D341Med (cell line): ENCODE data around the gene AADACL3.
"Not testable (repeated sequence)": the region's sequence is repeated elsewhere in the genome, so short reads cannot be mapped to it uniquely, and the experiment has no call there.

ENCODE experiments used
- DNase-seq: peaks from one replicate; pipeline ENCODE4 v3.0.0; 2012; ENCODE audit warnings: low spot score

Gene AADACL3

GRCh38 chr1:12714710-12715475, 1.0 kb upstream of the AADACL3 start:
- DNase-seq, result no peak

DNA sequence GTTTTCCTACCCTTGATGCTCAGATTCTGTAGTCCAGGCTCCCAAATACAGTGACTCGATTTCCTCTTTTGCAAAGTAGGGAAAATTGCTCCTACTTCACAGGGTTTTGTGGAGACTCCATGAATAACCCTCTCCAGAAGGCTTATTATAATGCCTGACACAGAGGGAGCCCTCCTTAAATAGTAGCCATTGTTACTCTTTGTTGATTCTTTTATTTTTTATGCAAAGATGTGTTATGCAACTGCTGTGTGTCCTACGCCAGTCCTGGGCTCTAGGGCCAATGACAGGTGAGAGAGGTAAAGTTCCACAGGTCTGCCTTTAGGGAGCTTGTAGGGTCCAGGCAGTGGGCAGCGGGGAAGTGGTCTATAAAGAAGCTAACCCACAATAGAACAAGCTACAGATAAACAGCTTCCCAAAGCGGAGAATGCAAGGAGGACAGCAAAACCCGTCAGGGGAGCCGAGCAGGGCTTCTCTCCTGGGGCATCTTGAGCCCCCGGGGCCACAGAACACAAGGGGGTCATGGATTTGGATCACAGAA, 1.5 kb downstream of the AADACL3 start:
- no peak for DNase-seq

DNA sequence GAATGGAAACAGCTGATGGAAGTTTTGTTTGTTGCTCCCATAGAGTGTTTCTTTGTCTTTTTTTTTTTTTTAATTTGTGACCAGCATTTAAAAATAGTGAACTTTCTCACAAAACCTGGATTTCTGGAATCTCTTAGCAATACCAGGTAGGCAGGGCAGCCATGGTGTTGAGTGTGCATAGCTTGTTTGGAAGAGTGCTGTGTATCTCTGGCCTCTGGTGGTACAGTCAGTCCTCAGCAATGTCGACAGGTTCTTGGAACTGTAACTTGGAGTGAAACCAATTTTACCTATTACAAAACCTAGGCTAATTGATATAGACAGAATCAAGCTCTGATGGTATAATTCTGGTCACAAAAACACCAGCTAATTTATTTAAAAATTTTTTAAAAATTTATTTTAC, 6.7 kb downstream of the AADACL3 start:
- no peak for DNase-seq

GRCh38 chr1:12728391-12728790, 12.5 kb downstream of the AADACL3 start:
- DNase-seq, result no peak

- DNase-seq, result no peak
Measured at GRCh38 chr1:12730156-12730555, 14.2 kb downstream of the AADACL3 start.

DNA sequence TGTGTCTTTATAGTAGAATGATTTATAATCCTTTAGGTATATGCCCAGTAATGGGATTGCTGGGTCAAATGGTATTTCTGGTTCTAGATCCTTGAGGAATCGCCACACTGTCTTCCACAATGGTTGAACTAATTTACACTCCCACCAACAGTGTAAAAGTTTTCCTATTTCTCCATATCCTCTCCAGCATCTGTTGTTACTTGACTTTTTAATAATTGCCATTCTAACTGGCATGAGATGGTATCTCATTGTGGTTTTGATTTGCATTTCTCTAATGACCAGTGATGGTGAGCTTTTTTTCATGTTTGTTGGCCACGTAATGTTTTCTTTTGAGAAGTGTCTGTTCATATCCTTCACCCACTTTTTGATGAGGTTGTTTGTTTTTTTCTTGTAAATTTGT, 15.2 kb downstream of the AADACL3 start:
- not testable (repeated sequence) for DNase-seq

- no peak for DNase-seq
Measured at GRCh38 chr1:12734651-12735050, 18.7 kb downstream of the AADACL3 start.

DNA sequence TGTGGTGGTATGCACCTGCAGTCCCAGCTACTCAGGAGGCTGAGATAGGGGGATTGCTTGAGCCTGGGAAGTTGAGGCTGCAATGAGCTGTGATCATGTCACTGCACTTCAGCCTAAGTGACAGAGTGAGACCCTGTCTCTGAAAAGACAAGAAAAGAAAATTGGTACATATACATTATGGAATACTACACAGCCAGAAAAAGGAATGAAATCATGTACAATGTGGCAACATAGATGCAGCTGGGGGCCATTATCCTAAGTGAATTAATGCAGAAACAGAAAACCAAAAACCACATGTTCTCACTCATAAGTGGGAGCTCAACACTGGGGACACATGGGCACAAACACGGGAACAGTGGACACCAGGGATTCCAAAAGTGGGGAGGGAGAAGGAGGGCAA, 23.0 kb downstream of the AADACL3 start:
- no peak for DNase-seq

DNA sequence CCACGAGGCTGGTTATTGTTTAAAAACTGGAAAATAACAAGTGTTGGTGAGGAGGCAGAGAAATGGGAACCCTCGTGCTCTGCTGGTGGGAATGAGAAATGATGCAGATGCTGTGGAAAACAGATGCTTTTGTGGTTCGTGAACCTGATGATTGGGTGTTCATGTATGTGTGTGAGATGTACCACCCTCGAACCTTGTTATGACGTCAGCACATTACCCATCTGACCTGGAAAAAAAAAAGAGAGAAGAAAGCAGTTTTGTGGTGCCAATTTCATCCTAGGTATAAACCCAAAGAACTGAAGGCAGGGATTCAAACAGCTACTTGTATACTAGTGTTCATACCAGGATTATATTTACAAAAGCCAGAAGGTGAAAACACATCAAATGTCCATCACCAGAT, 23.7 kb downstream of the AADACL3 start:
- DNase-seq, result no peak

DNA sequence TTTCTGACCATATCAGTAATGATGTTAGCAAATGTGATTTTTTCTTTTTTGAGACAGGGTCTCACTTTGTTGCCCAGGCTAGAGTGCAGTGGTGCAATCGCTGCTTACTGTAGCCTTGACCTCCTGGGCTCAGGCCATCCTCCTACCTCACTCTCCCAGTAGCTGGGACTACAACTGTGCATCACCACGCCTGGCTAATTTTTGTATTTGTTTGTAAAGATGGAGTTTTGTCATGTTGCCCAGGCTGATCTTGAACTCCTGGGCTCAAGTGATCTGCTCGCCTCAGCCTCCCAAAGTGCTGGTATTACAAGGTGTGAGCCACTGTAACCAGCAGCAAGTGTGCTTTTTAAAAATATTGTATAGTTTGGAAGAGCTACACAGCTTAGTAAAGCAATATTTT, 26.0 kb downstream of the AADACL3 start:
- no peak for DNase-seq

- no peak for DNase-seq
Measured at GRCh38 chr1:12745126-12745991, 29.4 kb downstream of the AADACL3 start.

GRCh38 chr1:12745992-12746323, 30.0 kb downstream of the AADACL3 start, which contains the start of gene CFAP107:
CFAP107 (plus strand) TSS chr1:12746200; CDS start chr1:12746431, 231 bp downstream.
- no peak for DNase-seq

DNA sequence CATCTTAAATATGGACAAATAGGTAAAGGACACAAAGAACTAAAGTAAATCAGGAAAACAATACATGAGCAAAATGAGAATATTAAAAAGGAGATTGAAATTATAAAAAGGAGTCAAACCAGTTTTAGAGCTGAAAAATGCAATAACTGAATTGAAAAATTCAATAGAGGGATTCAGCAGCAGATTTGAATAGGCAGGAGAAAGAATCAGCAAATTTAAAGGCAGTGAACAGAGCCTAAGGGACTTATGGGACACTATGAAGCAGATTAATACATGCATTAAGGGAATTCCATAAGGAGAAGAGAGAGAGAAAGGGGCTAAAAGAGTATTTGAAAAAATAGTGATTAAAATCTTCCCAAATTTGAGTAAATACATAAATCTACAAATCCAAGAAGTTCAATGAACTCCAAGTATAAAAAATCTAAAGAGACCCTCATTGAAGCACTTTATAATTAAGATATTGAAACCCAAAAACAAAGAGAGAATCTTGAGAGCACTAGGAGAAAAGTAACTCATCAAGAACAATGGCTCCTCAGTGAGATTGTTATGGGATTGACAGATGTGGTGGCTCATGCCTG, 33.0 kb downstream of the AADACL3 start:
- DNase-seq, result no peak

GRCh38 chr1:12754738-12755137, 38.8 kb downstream of the AADACL3 start:
- DNase-seq, result no peak

DNA sequence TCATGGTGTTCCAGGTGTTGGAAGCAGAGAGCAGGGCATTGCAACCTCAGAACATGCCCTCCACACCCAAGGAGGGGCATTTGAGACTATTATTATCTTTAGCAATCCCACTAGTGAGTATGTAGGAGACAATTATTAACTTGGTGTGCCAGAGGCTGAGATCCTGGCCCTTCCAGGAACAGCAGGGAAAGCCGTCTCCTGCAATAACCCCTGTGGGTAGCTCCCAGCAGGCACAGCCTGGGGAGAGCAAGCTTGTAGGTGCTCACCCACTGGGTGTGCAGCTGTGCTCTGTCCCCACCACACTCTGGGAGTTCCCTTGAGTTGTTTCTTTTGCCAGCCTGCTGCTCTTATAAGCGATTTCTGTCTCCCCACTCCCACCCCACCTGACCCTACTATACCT, 40.4 kb downstream of the AADACL3 start:
- DNase-seq, result no peak

- DNase-seq, result no peak
Measured at GRCh38 chr1:12756768-12757413, 41.0 kb downstream of the AADACL3 start.

- no peak for DNase-seq
Measured at GRCh38 chr1:12757836-12758235, 41.9 kb downstream of the AADACL3 start.

DNA sequence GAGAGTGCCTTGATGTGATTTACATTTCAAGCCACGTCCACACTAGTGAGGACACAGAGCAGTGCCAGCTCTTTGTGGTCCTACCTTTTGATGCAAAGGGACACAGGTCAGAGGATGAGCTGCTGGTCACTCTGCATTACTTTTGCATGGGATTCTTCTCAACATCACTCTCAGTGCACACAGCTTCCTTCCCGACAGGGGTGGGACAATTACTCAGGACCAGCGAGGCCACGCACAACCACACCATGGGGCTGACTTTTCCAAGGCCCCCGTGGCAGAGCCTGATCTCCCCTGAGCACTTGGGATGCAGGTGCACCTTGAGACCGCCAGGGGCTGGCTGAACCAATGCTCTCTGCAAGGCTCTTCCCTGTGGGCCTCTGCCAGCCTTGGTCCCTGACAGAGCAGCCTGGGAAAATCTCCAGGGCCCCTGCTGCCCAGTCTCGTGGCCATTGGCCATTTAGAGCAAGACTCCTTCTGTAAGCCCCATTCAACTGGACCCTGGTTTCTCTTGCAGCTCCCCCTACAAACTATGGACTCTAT, 44.4 kb downstream of the AADACL3 start:
- DNase-seq, result no peak

DNA sequence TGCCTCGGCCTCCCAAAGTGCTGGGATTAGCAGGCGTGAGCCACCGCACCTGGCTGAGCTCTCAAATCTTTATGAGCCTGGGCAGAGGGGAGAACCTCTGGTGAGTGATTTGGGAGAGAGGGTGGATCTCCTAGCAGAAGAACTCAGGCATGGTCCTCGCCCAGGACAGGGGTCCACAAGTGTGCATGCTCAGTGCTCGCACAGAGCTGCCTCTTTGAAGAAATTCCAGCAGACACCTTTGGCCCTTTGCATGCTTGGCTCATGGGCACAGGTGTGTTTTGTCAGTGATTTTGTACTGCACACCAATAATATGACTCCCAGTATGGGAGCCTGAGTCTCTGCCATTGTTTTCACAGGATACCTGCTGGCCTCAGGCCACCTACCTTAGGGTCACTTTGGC, 45.9 kb downstream of the AADACL3 start:
- DNase-seq, result no peak

DNA sequence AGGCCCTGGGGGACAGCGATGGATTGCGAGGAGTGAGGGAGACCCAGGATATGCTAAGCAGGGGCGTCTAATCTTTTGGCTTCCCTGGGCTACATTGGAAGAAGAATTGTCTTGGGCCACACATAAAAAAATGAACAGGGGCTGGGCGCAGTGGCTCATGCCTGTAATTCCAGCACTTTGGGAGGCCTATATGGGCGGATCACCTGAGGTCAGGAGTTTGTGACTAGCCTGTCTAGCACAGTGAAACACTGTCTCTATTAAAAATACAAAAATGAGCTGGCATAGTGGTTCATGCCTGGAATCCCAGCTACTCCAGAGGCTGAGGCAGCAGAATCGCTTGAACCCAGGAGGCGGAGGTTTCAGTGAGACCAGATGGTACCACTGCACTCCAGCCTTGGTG, 46.9 kb downstream of the AADACL3 start:
- no peak for DNase-seq

DNA sequence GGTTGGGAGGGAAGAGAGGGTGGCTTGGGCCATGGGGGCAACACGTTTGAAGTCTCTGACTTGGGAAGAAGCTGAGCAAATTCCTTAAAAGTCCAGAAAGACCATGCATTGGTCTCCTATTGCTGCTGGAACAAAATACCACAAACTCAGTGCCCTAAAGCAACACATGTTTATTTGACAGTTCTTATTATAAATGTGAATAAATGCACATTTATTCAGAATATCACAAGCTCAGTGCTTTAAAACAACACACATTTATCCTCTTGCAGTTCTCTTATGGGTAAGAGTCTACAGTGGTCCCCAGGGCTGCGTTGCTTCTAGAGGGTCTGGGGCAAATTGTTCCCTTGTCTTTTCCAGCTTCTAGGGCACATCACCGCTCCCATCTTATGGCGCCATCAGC, 47.6 kb downstream of the AADACL3 start:
- DNase-seq, result no peak

DNA sequence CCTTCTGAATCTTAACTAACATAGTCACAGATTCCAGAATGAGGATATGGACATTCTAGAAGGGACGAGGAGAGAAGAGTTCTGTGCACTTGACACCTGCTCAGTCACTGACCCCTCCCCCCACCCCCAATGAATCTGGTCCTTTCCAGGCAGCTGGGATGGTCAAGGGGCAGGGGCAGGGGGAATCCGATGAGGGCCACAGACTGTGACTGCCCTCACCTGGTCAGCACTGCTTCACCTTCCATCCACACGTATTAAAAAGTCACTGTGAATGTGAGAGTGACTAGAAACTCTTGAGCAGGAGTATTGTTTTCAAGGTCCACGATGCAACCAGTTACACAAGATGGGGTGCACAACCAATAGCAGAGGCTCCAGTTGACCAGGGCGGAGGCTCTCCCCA, 48.1 kb downstream of the AADACL3 start:
- DNase-seq, result no peak
